Astrocyte (in vitro differentiated cells and primary cell): ENCODE data around the gene CHRNB2. TPM values are rescaled to one million over a fixed set of nuclear protein-coding genes. Genes with fewer than 3 reads are reported as not detected.

Source experiments
- DNase-seq: peaks from one replicate; pipeline ENCODE4 v3.0.0-alpha.2; 2010; ENCODE audit warnings: low read depth
- FAIRE-seq: peaks from 2 replicates; lab custom pipeline; 2011; peaks lifted over from hg19 to GRCh38; lab: Jason Lieb, UNC
- H2AFZ ChIP-seq: 2 replicates; pipeline ENCODE4 v1.6.0; 2012; ENCODE audit warnings: low read depth, low read length, inconsistent platforms
- H3K27ac ChIP-seq: 2 replicates; pipeline ENCODE4 v1.5.1; 2011; ENCODE audit warnings: low read depth, low read length, inconsistent platforms
- H3K27me3 ChIP-seq: 2 replicates; pipeline ENCODE4 v1.6.0; 2011; ENCODE audit warnings: low read length, inconsistent platforms; ENCODE audit not compliant: insufficient read depth
- H3K36me3 ChIP-seq: 2 replicates; pipeline ENCODE4 v1.5.1; 2011; ENCODE audit warnings: low read length, inconsistent platforms; ENCODE audit not compliant: insufficient read depth
- H3K4me1 ChIP-seq: 2 replicates; pipeline ENCODE4 v1.5.1; 2011; ENCODE audit warnings: low read length, inconsistent platforms; ENCODE audit not compliant: insufficient read depth
- H3K4me2 ChIP-seq: 2 replicates; pipeline ENCODE4 v1.6.0; 2012; ENCODE audit warnings: low read length, inconsistent platforms
- H3K4me3 ChIP-seq: 2 replicates; pipeline ENCODE4 v1.5.1; 2011; ENCODE audit warnings: low read depth, mild to moderate bottlenecking, low read length, inconsistent platforms; ENCODE audit not compliant: insufficient read depth
- H3K79me2 ChIP-seq: 2 replicates; pipeline ENCODE4 v1.6.0; 2012; ENCODE audit warnings: mild to moderate bottlenecking, low read length, inconsistent platforms; ENCODE audit not compliant: insufficient read depth
- H3K9ac ChIP-seq: 2 replicates; pipeline ENCODE4 v1.6.0; 2012; ENCODE audit warnings: mild to moderate bottlenecking, low read length, inconsistent platforms
- H3K9me3 ChIP-seq: 2 replicates; pipeline ENCODE4 v1.5.1; 2012; ENCODE audit warnings: low read depth, mild to moderate bottlenecking, low read length, inconsistent platforms; ENCODE audit not compliant: insufficient read depth
- H4K20me1 ChIP-seq: 2 replicates; pipeline ENCODE4 v1.6.0; 2012; ENCODE audit warnings: low read length, inconsistent platforms; ENCODE audit not compliant: insufficient read depth
- H3K27ac Mint-ChIP-seq: one replicate; pipeline ENCODE4 v1.8.0; 2021; ENCODE audit warnings: mild to moderate bottlenecking, mixed read lengths; ENCODE audit not compliant: unreplicated experiment
- H3K27me3 Mint-ChIP-seq: one replicate; pipeline ENCODE4 v1.8.0; 2021; ENCODE audit warnings: low read depth, mixed read lengths; ENCODE audit not compliant: unreplicated experiment
- H3K36me3 Mint-ChIP-seq: one replicate; pipeline ENCODE4 v1.8.0; 2021; ENCODE audit warnings: low read depth, mixed read lengths; ENCODE audit not compliant: unreplicated experiment
- H3K4me1 Mint-ChIP-seq: one replicate; pipeline ENCODE4 v1.8.0; 2021; ENCODE audit warnings: low read depth, mixed read lengths; ENCODE audit not compliant: unreplicated experiment
- H3K4me3 Mint-ChIP-seq: one replicate; pipeline ENCODE4 v1.8.0; 2021; ENCODE audit warnings: mild to moderate bottlenecking, moderate library complexity, mixed read lengths; ENCODE audit not compliant: unreplicated experiment
- H3K9me3 Mint-ChIP-seq: one replicate; pipeline ENCODE4 v1.8.0; 2021; ENCODE audit warnings: mild to moderate bottlenecking, mixed read lengths; ENCODE audit not compliant: unreplicated experiment
- EZH2 ChIP-seq: IDR thresholded peaks from 2 replicates; pipeline ENCODE4 v1.6.1; 2012; ENCODE audit warnings: mild to moderate bottlenecking, low read length, inconsistent platforms; ENCODE audit not compliant: insufficient read depth
- total RNA-seq: library from RNA; stranded (reverse); gene quantifications from 2 replicates; pipeline ENCODE4 v1.2.1, GENCODE V29; 2021
- TF ChIP-seq, protein P1 (sequence below): IDR thresholded peaks from 2 replicates; pipeline ENCODE4 v1.5.1; 2011; ENCODE audit warnings: low read depth, mild to moderate bottlenecking, inconsistent platforms, low read length, moderate library complexity; ENCODE audit not compliant: insufficient read depth

Gene CHRNB2
- total RNA-seq, 1 donor from 2014 or later: 0.20 TPM

DNA sequence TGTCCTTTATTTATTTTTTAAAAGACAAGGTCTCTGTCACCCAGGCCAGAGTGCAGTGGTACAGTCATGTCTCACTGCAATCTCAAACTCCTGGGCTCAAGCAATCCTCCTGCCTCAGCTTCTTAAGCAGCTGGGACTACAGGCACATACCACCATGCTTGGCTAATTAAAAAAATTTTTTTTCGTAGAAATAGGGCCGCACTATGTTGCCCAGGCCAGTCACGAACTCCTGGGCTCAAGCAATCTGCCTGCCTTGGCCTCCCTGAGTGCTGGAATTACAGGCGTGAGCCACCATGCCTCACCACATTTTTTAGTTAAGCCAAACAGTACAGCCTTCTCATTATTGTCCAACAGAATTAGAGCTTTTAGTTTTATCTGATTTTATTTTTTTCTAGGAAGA is 47.8 kb downstream of the CHRNB2 start:
- peaks cover 8% of the 10 kb centered on the region for H3K4me1 ChIP-seq
- H3K27ac ChIP-seq: no peak overlapping the region
- peaks cover 53% of the 10 kb centered on the region for H3K4me1 Mint-ChIP-seq
- H3K27me3 ChIP-seq: no peaks in the 10 kb centered on the region
- no peak overlapping the region for H3K9ac ChIP-seq
- H2AFZ ChIP-seq: no peak overlapping the region
- FAIRE-seq (no peak), DNase-seq (no peak)
- H3K27me3 Mint-ChIP-seq: no peaks in the 10 kb centered on the region
- no peak overlapping the region for H3K4me3 ChIP-seq
- peaks cover 73% of the 10 kb centered on the region for H4K20me1 ChIP-seq
- peaks cover 5% of the 10 kb centered on the region for H3K36me3 Mint-ChIP-seq
- H3K27ac Mint-ChIP-seq: peak overlapping the region; percentile 34
- TF ChIP-seq, protein P1, sequence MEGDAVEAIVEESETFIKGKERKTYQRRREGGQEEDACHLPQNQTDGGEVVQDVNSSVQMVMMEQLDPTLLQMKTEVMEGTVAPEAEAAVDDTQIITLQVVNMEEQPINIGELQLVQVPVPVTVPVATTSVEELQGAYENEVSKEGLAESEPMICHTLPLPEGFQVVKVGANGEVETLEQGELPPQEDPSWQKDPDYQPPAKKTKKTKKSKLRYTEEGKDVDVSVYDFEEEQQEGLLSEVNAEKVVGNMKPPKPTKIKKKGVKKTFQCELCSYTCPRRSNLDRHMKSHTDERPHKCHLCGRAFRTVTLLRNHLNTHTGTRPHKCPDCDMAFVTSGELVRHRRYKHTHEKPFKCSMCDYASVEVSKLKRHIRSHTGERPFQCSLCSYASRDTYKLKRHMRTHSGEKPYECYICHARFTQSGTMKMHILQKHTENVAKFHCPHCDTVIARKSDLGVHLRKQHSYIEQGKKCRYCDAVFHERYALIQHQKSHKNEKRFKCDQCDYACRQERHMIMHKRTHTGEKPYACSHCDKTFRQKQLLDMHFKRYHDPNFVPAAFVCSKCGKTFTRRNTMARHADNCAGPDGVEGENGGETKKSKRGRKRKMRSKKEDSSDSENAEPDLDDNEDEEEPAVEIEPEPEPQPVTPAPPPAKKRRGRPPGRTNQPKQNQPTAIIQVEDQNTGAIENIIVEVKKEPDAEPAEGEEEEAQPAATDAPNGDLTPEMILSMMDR: no peak
- no peak for TF ChIP-seq EZH2
- no peak overlapping the region for H3K4me3 Mint-ChIP-seq
- peaks cover 94% of the 10 kb centered on the region for H3K79me2 ChIP-seq
- no peak overlapping the region for H3K4me2 ChIP-seq
- no peaks in the 10 kb centered on the region for H3K9me3 ChIP-seq
- no peaks in the 10 kb centered on the region for H3K9me3 Mint-ChIP-seq
- H3K36me3 ChIP-seq: peaks cover 5% of the 10 kb centered on the region

DNA sequence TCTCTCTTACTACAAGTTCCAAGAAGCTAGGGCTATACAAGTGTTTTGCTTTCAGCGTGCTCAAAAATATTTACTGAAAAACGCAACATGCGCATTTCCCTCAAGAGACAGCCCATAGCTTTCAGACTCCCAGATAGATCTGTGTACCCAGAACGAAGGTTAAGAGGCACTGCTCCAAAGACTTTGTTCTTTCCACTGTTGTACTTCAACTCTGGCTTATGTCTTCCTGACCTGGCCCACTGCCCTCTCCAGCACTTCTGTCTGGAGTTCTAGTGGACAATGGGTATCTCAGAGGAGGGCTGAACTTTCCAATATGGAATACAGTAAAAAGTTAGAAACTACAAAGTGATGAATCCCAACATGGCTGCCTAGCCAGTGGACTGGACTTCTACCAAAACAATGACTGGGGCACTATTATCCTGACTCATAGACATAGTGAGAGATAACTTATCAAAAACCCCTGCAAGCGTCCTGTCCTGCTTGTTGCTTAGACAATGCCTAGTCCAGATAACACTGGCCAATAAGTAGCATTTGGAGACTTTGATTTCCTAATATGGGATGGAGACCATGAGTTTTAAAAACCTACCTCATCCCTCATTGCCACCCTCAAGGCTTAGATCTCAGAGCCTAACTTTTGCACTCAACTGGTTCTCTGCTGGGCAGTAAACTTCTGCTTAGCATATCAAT is 49.2 kb downstream of the CHRNB2 start:
- peak; percentile 18 for DNase-seq
- Mint-ChIP-seq H3K9me3 (no peaks in the 10 kb centered on the region), H3K27me3 (no peaks in the 10 kb centered on the region), H3K4me1 (peaks cover 51% of the 10 kb centered on the region), H3K4me3 (peak overlapping the region; percentile 14), H3K27ac (no peak overlapping the region), H3K36me3 (peaks cover 3% of the 10 kb centered on the region)
- H3K36me3 ChIP-seq: peaks cover 7% of the 10 kb centered on the region
- H3K4me3 ChIP-seq: no peak overlapping the region
- H2AFZ ChIP-seq: no peak overlapping the region
- H3K79me2 ChIP-seq: peaks cover 94% of the 10 kb centered on the region
- H3K27me3 ChIP-seq: no peaks in the 10 kb centered on the region
- peak overlapping the region; percentile 13 for H3K4me2 ChIP-seq
- H3K27ac ChIP-seq: peak overlapping the region; percentile 6
- peaks cover 74% of the 10 kb centered on the region for H4K20me1 ChIP-seq
- no peak overlapping the region for H3K9ac ChIP-seq
- H3K4me1 ChIP-seq: peaks cover 8% of the 10 kb centered on the region
- TF ChIP-seq, protein P1: no peak
- TF ChIP-seq EZH2: no peak
- peak; percentile 26 for FAIRE-seq
- no peaks in the 10 kb centered on the region for H3K9me3 ChIP-seq
